HepG2 (cell line): ENCODE data around the gene MRPS34. TPM values are rescaled to one million over a fixed set of nuclear protein-coding genes. Genes with fewer than 3 reads are reported as not detected.

Source experiments
- ATAC-seq: fragments of 200-7000 bp; cut with Tn5 transposase; 3 replicates; pipeline ENCODE4 v1.9.1; 2020; ENCODE audit warnings: mild to moderate bottlenecking, moderate library complexity
- BruUV-seq: library from RNA; stranded (reverse); fragments of 400-500 nt; replicated peaks from 2 replicates; lab custom pipeline; 2021; lab: Mats Ljungman, UMichigan
- CTCF ChIA-PET: fragments of 300-600 bp; formaldehyde crosslinking; extraction: SDS; loops from one replicate; lab custom pipeline; 2021; ENCODE audit warnings: low total read pairs, inconsistent platforms, low intra/inter-chr PET ratio; lab: Yijun Ruan, JAX
- POLR2A ChIA-PET: fragments of 350-600 bp; sonication (Branson Sonifier 250); formaldehyde crosslinking; loops from one replicate; lab custom pipeline; 2020; ENCODE audit warnings: antibody characterized with exemption, inconsistent platforms; lab: Yijun Ruan, JAX
- DNase-seq: peaks from one replicate; pipeline ENCODE4 v3.0.0-alpha.2; 2015; ENCODE audit warnings: low spot score
- FAIRE-seq: peaks from 3 replicates; lab custom pipeline; 2011; peaks lifted over from hg19 to GRCh38; lab: Jason Lieb, UNC
- H2AFZ ChIP-seq: one replicate; pipeline ENCODE4 v1.6.1; 2011; ENCODE audit warnings: low read length, inconsistent platforms
- H3K27ac ChIP-seq: fragments of 300-600 bp; 3 replicates; pipeline ENCODE4 v1.8.0; 2011; ENCODE audit warnings: mixed run types, mild to moderate bottlenecking, mixed read lengths, low read length, inconsistent platforms; ENCODE audit not compliant: insufficient read depth; ENCODE audit errors: extremely low read length
- H3K27me3 ChIP-seq, 2 experiments: fragments of 200-600 bp in 1 of 2; 2 replicates in 1 of 2; 3 replicates in 1 of 2; pipeline versions ENCODE4 v1.6.0 to v1.8.0; 2011; ENCODE audit warnings: low read length in 2 of 2, mild to moderate bottlenecking in 2 of 2, moderate library complexity in 2 of 2, inconsistent platforms in 1 of 2; ENCODE audit not compliant: insufficient read depth in 2 of 2, control insufficient read depth in 1 of 2
- H3K36me3 ChIP-seq, 2 experiments: fragments of 200-600 bp in 1 of 2; replicated peaks in 1 of 2; 2 replicates in 1 of 2; 3 replicates in 1 of 2; pipeline versions ENCODE4 v1.5.1 to v1.8.0; 2011; ENCODE audit warnings: low read length in 2 of 2, inconsistent platforms in 1 of 2; ENCODE audit not compliant: insufficient read depth in 2 of 2, control insufficient read depth in 1 of 2
- H3K4me1 ChIP-seq: 2 replicates; pipeline ENCODE4 v1.5.1; 2012; ENCODE audit warnings: low read length, inconsistent platforms; ENCODE audit not compliant: insufficient read depth
- H3K4me2 ChIP-seq: 2 replicates; pipeline ENCODE4 v1.6.0; 2011; ENCODE audit warnings: low read depth, low read length, inconsistent platforms
- H3K4me3 ChIP-seq, 3 experiments: fragments of 200-600 bp in 1 of 3; sonication (generic), shearing (Covaris generic) in 1 of 3; replicated peaks in 1 of 3; 2 replicates each; pipeline ENCODE4 v1.5.1; 2011 to 2016; ENCODE audit warnings: low read length in 3 of 3, inconsistent platforms in 2 of 3, low read depth in 2 of 3, mild to moderate bottlenecking in 2 of 3, control low read depth in 1 of 3, mixed read lengths in 1 of 3; ENCODE audit not compliant: insufficient read depth in 1 of 3
- H3K79me2 ChIP-seq: one replicate; pipeline ENCODE4 v1.6.1; 2011; ENCODE audit warnings: low read length, inconsistent platforms; ENCODE audit not compliant: insufficient read depth
- H3K9ac ChIP-seq: 2 replicates; pipeline ENCODE4 v1.6.0; 2011; ENCODE audit warnings: mild to moderate bottlenecking, low read depth, low read length, inconsistent platforms; ENCODE audit not compliant: insufficient read depth
- H3K9me3 ChIP-seq: 2 replicates; pipeline ENCODE4 v1.5.1; 2012; ENCODE audit warnings: mild to moderate bottlenecking, low read length
- H4K20me1 ChIP-seq: 2 replicates; pipeline ENCODE4 v1.6.0; 2011; ENCODE audit warnings: inconsistent platforms, mild to moderate bottlenecking, low read length, moderate library complexity; ENCODE audit not compliant: insufficient read depth
- AGO1 ChIP-seq: fragments of 200-400 bp; formaldehyde crosslinking; IDR thresholded peaks from 2 replicates; pipeline ENCODE4 v1.6.1; 2017; ENCODE audit warnings: mild to moderate bottlenecking, low read depth, low read length, moderate library complexity; ENCODE audit not compliant: poor library complexity, severe bottlenecking
- BORCS8-MEF2B ChIP-seq: sonication (generic); formaldehyde crosslinking; IDR thresholded peaks from 2 replicates; pipeline ENCODE4 v1.8.0; 2022; ENCODE audit warnings: mild to moderate bottlenecking, missing genetic modification reagents
- BRCA1 ChIP-seq: sonication (generic); formaldehyde crosslinking; IDR thresholded peaks from 2 replicates; pipeline ENCODE4 v1.4.0; 2020; ENCODE audit warnings: missing genetic modification reagents
- IKZF4 ChIP-seq: sonication (generic); formaldehyde crosslinking; IDR thresholded peaks from 2 replicates; pipeline ENCODE4 v1.5.1; 2020; ENCODE audit warnings: borderline replicate concordance, mild to moderate bottlenecking, low read depth, missing genetic modification reagents; ENCODE audit errors: not compliant biosample characterization
- KDM5B ChIP-seq: sonication (generic); formaldehyde crosslinking; IDR thresholded peaks from 2 replicates; pipeline ENCODE4 v1.4.0; 2020; ENCODE audit warnings: missing genetic modification reagents, mild to moderate bottlenecking, borderline replicate concordance
- LBX2 ChIP-seq: sonication (generic); formaldehyde crosslinking; IDR thresholded peaks from 2 replicates; pipeline ENCODE4 v1.5.0; 2020; ENCODE audit warnings: missing genetic modification reagents, mild to moderate bottlenecking, borderline replicate concordance
- LCORL ChIP-seq, 2 experiments: fragments of 450-650 bp in 1 of 2; sonication (generic) in 1 of 2; formaldehyde crosslinking in 1 of 2; IDR thresholded peaks; 2 replicates each; pipeline versions ENCODE4 v1.5.0 to v1.6.1; 2017 to 2020; ENCODE audit warnings: antibody characterized with exemption in 1 of 2, missing genetic modification reagents in 1 of 2
- MBD4 ChIP-seq: IDR thresholded peaks from 2 replicates; pipeline ENCODE4 v1.6.1; 2012; ENCODE audit warnings: low read length, inconsistent platforms, borderline replicate concordance
- MYC ChIP-seq: sonication (generic); formaldehyde crosslinking; IDR thresholded peaks from 2 replicates; pipeline ENCODE4 v1.9.0; 2021; ENCODE audit warnings: missing genetic modification reagents, borderline replicate concordance
- NR2F1 ChIP-seq, 2 experiments: fragments of 450-650 bp in 1 of 2; formaldehyde crosslinking in 1 of 2; IDR thresholded peaks; 2 replicates each; pipeline versions ENCODE4 v1.5.0 to v1.6.1; 2016 to 2020; ENCODE audit warnings: mild to moderate bottlenecking in 1 of 2, missing compliant biosample characterization in 1 of 2, missing genetic modification reagents in 1 of 2, moderate library complexity in 1 of 2
- SALL2 ChIP-seq: sonication (generic); formaldehyde crosslinking; IDR thresholded peaks from 2 replicates; pipeline ENCODE4 v1.8.1; 2023; ENCODE audit warnings: mild to moderate bottlenecking, missing genetic modification reagents, inconsistent platforms
- SIN3B ChIP-seq: fragments of 150-350 bp; IDR thresholded peaks from 2 replicates; pipeline ENCODE4 v1.6.1; 2014; ENCODE audit warnings: low read length
- SP5 ChIP-seq: IDR thresholded peaks from 2 replicates; pipeline ENCODE4 v1.6.1; 2016; ENCODE audit warnings: low read depth, borderline replicate concordance
- TRIM22 ChIP-seq: fragments of 450-650 bp; IDR thresholded peaks from 2 replicates; pipeline ENCODE4 v1.6.1; 2017
- TSC22D2 ChIP-seq: sonication (generic); formaldehyde crosslinking; IDR thresholded peaks from 2 replicates; pipeline ENCODE4 v1.5.1; 2020; ENCODE audit warnings: missing genetic modification reagents, mild to moderate bottlenecking, borderline replicate concordance
- ZFP90 ChIP-seq: sonication (generic); formaldehyde crosslinking; IDR thresholded peaks from 2 replicates; pipeline ENCODE4 v1.8.0; 2022; ENCODE audit warnings: missing genetic modification reagents, mild to moderate bottlenecking, inconsistent platforms, borderline replicate concordance
- ZNF451 ChIP-seq: sonication (generic); formaldehyde crosslinking; IDR thresholded peaks from 2 replicates; pipeline ENCODE4 v1.5.0; 2020; ENCODE audit warnings: mild to moderate bottlenecking, missing genetic modification reagents
- ZNF768 ChIP-seq: sonication (generic); formaldehyde crosslinking; IDR thresholded peaks from 2 replicates; pipeline ENCODE4 v1.4.0; 2020; ENCODE audit warnings: missing genetic modification reagents
- WGBS: methylation state at CpG from one replicate; pipeline ENCODE4 v1.1.6; 2017; ENCODE audit warnings: low lambda C conversion rate; 5-methylcytosine and 5-hydroxymethylcytosine counted together
- in situ Hi-C: cut with HindIII; loops from 2 replicates; pipeline ENCODE4 v1.10.0; 2017; ENCODE audit warnings: low pct_unique_long_range_greater_than_20kb; ENCODE audit not compliant: extremely low pct_ligation_motif_present
- intact Hi-C: fragments of 100-400 bp; cut with micrococcal nuclease; formaldehyde crosslinking; loops from one replicate; pipeline ENCODE4 v1.10.0; 2022; ENCODE audit not compliant: unreplicated experiment
- polyA plus RNA-seq, 8 experiments: library from polyadenylated mRNA; depleted of rRNA in 3 of 8; stranded (reverse) in 7 of 8; unstranded in 1 of 8; fragments of >200 nt; fragmentation: Illumina TruSeq in 4 of 8; extraction: Trizol in 4 of 8; gene quantifications; 2 replicates each; pipeline versions ENCODE4 v1.2.1 to v1.2.3, GENCODE V29; 2011 to 2016; ENCODE audit warnings: low read depth in 4 of 8, missing spikeins in 1 of 8, mixed read lengths in 1 of 8; ENCODE audit not compliant: insufficient read depth in 1 of 8
- total RNA-seq, 5 experiments: library from RNA; depleted of rRNA; stranded (reverse); fragments of >200 nt; fragmentation: Illumina TruSeq; extraction: Trizol; gene quantifications; 2 replicates each; pipeline ENCODE4 v1.2.3, GENCODE V29; 2016; ENCODE audit warnings: low read depth in 1 of 5

Gene MRPS34
- total and polyA plus RNA-seq, 2 of the 13 experiments (the other 11 are each of a cell fraction or from before 2014, with no cell fraction given) = 63.5 to 131 TPM

- FAIRE-seq (no peak), ATAC-seq (no peak), DNase-seq (no peak)
- H3K27me3 ChIP-seq = no peaks in the 10 kb centered on the region
- H3K4me1 ChIP-seq = no peaks in the 10 kb centered on the region
- H3K36me3 ChIP-seq = peaks cover 15 to 50% of the 10 kb centered on the region in 2 experiments; a peak in 4 of 5 replicates
- TSS peak; percentile 24 for BruUV-seq
- H3K4me2 ChIP-seq = no peak overlapping the region
- no peak overlapping the region for H2AFZ ChIP-seq
- no peak for TF ChIP-seq MBD4
- no peak for TF ChIP-seq LCORL (IDR thresholded peaks at IDR 0.05)
- no peak for TF ChIP-seq LCORL (CRISPR knock-in tag; IDR thresholded peaks at IDR 0.05)
- no peak for TF ChIP-seq AGO1
- no peak for TF ChIP-seq SALL2
- TF ChIP-seq KDM5B = no peak
- no peak for TF ChIP-seq ZNF768 (CRISPR knock-in tag)
- TF ChIP-seq, all 625 proteins: peak for 0
- Histone ChIP-seq H3K4me3 (no peak overlapping the region), H3K9ac (no peak overlapping the region), H3K79me2 (no peaks in the 10 kb centered on the region), H3K27ac (no peak overlapping the region), H3K9me3 (no peaks in the 10 kb centered on the region), H4K20me1 (no peaks in the 10 kb centered on the region)
- in situ Hi-C loops = no loop called here
- 96% methylated on average over 14 of the region's 25 CpGs for WGBS
- POLR2A ChIA-PET = no interaction called here
- CTCF ChIA-PET = no interaction called here
- intact Hi-C loops = no loop called here
These were observed 27.6 kb downstream of the MRPS34 start for GRCh38 chr16:1745181-1745899.

- no peak overlapping the region for H3K27ac ChIP-seq
- no peak for FAIRE-seq
- in situ Hi-C loops (no loop called here), intact Hi-C loops (no loop called here)
- no peak for TF ChIP-seq TRIM22
- TF ChIP-seq BORCS8-MEF2B (CRISPR knock-in tag) = no peak
- no peak for TF ChIP-seq SIN3B
- no peak for TF ChIP-seq TSC22D2 (CRISPR knock-in tag)
- no peak for TF ChIP-seq MYC (CRISPR knock-in tag)
- TF ChIP-seq BRCA1 (CRISPR knock-in tag) = no peak
- TF ChIP-seq LBX2 (CRISPR knock-in tag) = no peak
- no peak for TF ChIP-seq ZFP90
- TF ChIP-seq ZNF451 = no peak
- TF ChIP-seq IKZF4 (CRISPR knock-in tag) = no peak
- TF ChIP-seq NR2F1 (CRISPR knock-in tag; IDR thresholded peaks at IDR 0.05) = no peak
- TF ChIP-seq SP5 = no peak
- no peak overlapping the region for H3K4me2 ChIP-seq
- CTCF ChIA-PET = no interaction called here
- no peaks in the 10 kb centered on the region for H3K9me3 ChIP-seq
- BruUV-seq = no TSS peak
- POLR2A ChIA-PET = no interaction called here
- 97% methylated on average over 16 of the region's 24 CpGs for WGBS
- no peaks in the 10 kb centered on the region for H3K4me1 ChIP-seq
- H3K9ac ChIP-seq = no peak overlapping the region
- no peak for DNase-seq
- no peak overlapping the region for H3K4me3 ChIP-seq
- no peak for ATAC-seq
- H4K20me1 ChIP-seq = no peaks in the 10 kb centered on the region; the same call in 1 of the 2 replicates
- H3K79me2 ChIP-seq = no peaks in the 10 kb centered on the region
- H3K27me3 ChIP-seq = no peaks in the 10 kb centered on the region
- no peak overlapping the region for H2AFZ ChIP-seq
- peaks cover 13 to 45% of the 10 kb centered on the region in 2 experiments; a peak in 4 of 5 replicates for H3K36me3 ChIP-seq
These were observed 28.5 kb downstream of the MRPS34 start for GRCh38 chr16:1744338-1744840.
